GM10266 (cell line): Measurements from ENCODE around the gene DDR2.

Source experiments
- DNase-seq: peaks from one replicate; pipeline ENCODE4 v3.0.0; 2012; ENCODE audit errors: extremely low spot score
- CTCF ChIP-seq: IDR thresholded peaks from 2 replicates; pipeline ENCODE4 v1.5.1; 2012; ENCODE audit warnings: mild to moderate bottlenecking, low read depth; ENCODE audit not compliant: control insufficient read depth, insufficient read depth; ENCODE audit errors: missing control alignments

Gene DDR2

GRCh38 chr1:162629651-162630050 lies 2.6 kb upstream of the DDR2 start:
- TF ChIP-seq CTCF: no peak
- no peak for DNase-seq

GRCh38 chr1:162631546-162632191 lies 595 bp upstream of the DDR2 start:
- TF ChIP-seq CTCF: no peak
- DNase-seq: no peak

- no peak for DNase-seq
Observed at GRCh38 chr1:162632698-162633080, 425 bp downstream of the DDR2 start.

GRCh38 chr1:162633081-162633762 lies 958 bp downstream of the DDR2 start:
- TF ChIP-seq CTCF: no peak
- peak; percentile 17 for DNase-seq

More at GRCh38 chr1:162632698-162633080, 425 bp downstream of the DDR2 start:
- no peak for TF ChIP-seq CTCF

- TF ChIP-seq CTCF: no peak
- no peak for DNase-seq
Observed at GRCh38 chr1:162635418-162635817, 3.2 kb downstream of the DDR2 start.

GRCh38 chr1:162639718-162640117 lies 7.5 kb downstream of the DDR2 start:
- TF ChIP-seq CTCF: no peak
- DNase-seq: no peak

GRCh38 chr1:162641114-162641513 lies 8.8 kb downstream of the DDR2 start:
- no peak for DNase-seq
- no peak for TF ChIP-seq CTCF
